HCT116 (cell line): ENCODE measurements around the gene SPATA16. TPM values are rescaled to one million over a fixed set of nuclear protein-coding genes. Genes with fewer than 3 reads are reported as not detected.

Source experiments
- ATAC-seq: fragments of 200-7000 bp; cut with Tn5 transposase; 2 replicates; pipeline ENCODE4 v1.9.1; 2020; ENCODE audit warnings: mild to moderate bottlenecking, moderate library complexity
- BruUV-seq: library from RNA; stranded (reverse); fragments of 400-500 nt; replicated peaks from 2 replicates; lab custom pipeline; 2021; lab: Mats Ljungman, UMichigan
- CTCF ChIA-PET: fragments of 300-600 bp; sonication (Branson Sonifier 250); formaldehyde crosslinking; loops from one replicate; lab custom pipeline; 2021; ENCODE audit warnings: antibody characterized with exemption; lab: Charles Lee
- POLR2A ChIA-PET: fragments of 300-600, 350-600 bp; sonication (Branson Sonifier 250); formaldehyde crosslinking; loops from one replicate; lab custom pipeline; 2021; ENCODE audit warnings: antibody characterized with exemption; lab: Charles Lee
- RAD21 ChIA-PET, 2 experiments: fragments of 300-600 bp; sonication (Branson Sonifier 250); formaldehyde crosslinking; loops; one replicate each; lab custom pipeline; 2023; ENCODE audit warnings: low total read pairs in 2 of 2; ENCODE audit not compliant: uncharacterized antibody in 2 of 2, unreplicated experiment in 2 of 2, low non-redundant PET in 1 of 2; lab: Charles Lee
- DNase-seq: peaks from one replicate; pipeline ENCODE4 v3.0.0-alpha.2; 2010; ENCODE audit warnings: low read depth, low spot score
- H2AFZ ChIP-seq: fragments of 200-600 bp; shearing (Covaris generic), sonication (generic); 2 replicates; pipeline ENCODE4 v1.6.1; 2017; ENCODE audit warnings: low read depth, mixed run types, mixed read lengths, antibody characterized with exemption, low read length; ENCODE audit not compliant: poor library complexity, severe bottlenecking
- H3K27ac ChIP-seq: 2 replicates; pipeline ENCODE4 v1.5.1; 2012; ENCODE audit warnings: low read depth, low read length
- H3K27me3 ChIP-seq: fragments of 200-600 bp; sonication (generic); 2 replicates; pipeline ENCODE4 v1.6.1; 2016; ENCODE audit warnings: mixed run types, low read length, mixed read lengths; ENCODE audit not compliant: insufficient read depth
- H3K36me3 ChIP-seq, 2 experiments: fragments of 200-500 bp in 1 of 2; fragments of 200-600 bp in 1 of 2; sonication (Bioruptor generic) in 1 of 2; sonication (generic) in 1 of 2; 2 replicates each; pipeline versions ENCODE4 v1.5.1 to v1.6.1; 2014 to 2016; ENCODE audit warnings: low read length in 2 of 2, inconsistent platforms in 1 of 2, mixed read lengths in 1 of 2, mixed run types in 1 of 2; ENCODE audit not compliant: insufficient read depth in 2 of 2, control insufficient read depth in 1 of 2
- H3K4me1 ChIP-seq, 2 experiments: fragments of 200-600 bp in 1 of 2; sonication (generic) in 1 of 2; 2 replicates each; pipeline versions ENCODE4 v1.5.1 to v1.6.1; 2012 to 2017; ENCODE audit warnings: low read length in 2 of 2, inconsistent platforms in 1 of 2, mild to moderate bottlenecking in 1 of 2, mixed read lengths in 1 of 2, mixed run types in 1 of 2, moderate library complexity in 1 of 2; ENCODE audit not compliant: insufficient read depth in 2 of 2, control insufficient read depth in 1 of 2
- H3K4me2 ChIP-seq: fragments of 200-600 bp; sonication (generic); 2 replicates; pipeline ENCODE4 v1.6.1; 2017; ENCODE audit warnings: mixed run types, low read length, mixed read lengths
- H3K4me3 ChIP-seq, 2 experiments: fragments of 200-600 bp in 1 of 2; sonication (generic) in 1 of 2; replicated peaks in 1 of 2; 2 replicates each; pipeline ENCODE4 v1.5.1; 2011 to 2016; ENCODE audit warnings: low read length in 2 of 2, control low read depth in 1 of 2, low read depth in 1 of 2, mild to moderate bottlenecking in 1 of 2, mixed read lengths in 1 of 2, mixed run types in 1 of 2
- H3K79me2 ChIP-seq: fragments of 200-600 bp; sonication (generic); 2 replicates; pipeline ENCODE4 v1.6.1; 2017; ENCODE audit warnings: mild to moderate bottlenecking, mixed run types, low read length, moderate library complexity, mixed read lengths; ENCODE audit not compliant: insufficient read depth
- H3K9ac ChIP-seq: fragments of 200-600 bp; sonication (generic); 2 replicates; pipeline ENCODE4 v1.6.1; 2016; ENCODE audit warnings: low read length, mixed read lengths
- H3K9me2 ChIP-seq: fragments of 200-600 bp; sonication (generic), shearing (Covaris generic); 2 replicates; pipeline ENCODE4 v1.6.1; 2017; ENCODE audit warnings: mixed run types, mild to moderate bottlenecking, moderate library complexity; ENCODE audit not compliant: insufficient read depth
- H3K9me3 ChIP-seq, 2 experiments: fragments of 200-500 bp in 1 of 2; fragments of 200-600 bp in 1 of 2; sonication (Bioruptor generic) in 1 of 2; sonication (generic) in 1 of 2; 2 replicates each; pipeline ENCODE4 v1.6.1; 2014 to 2017; ENCODE audit warnings: low read length in 2 of 2, mixed read lengths in 2 of 2, inconsistent platforms in 1 of 2, low read depth in 1 of 2, mild to moderate bottlenecking in 1 of 2, mixed run types in 1 of 2, moderate library complexity in 1 of 2; ENCODE audit not compliant: control insufficient read depth in 1 of 2, insufficient read depth in 1 of 2
- H4K20me1 ChIP-seq: fragments of 200-600 bp; sonication (generic), shearing (Covaris generic); 2 replicates; pipeline ENCODE4 v1.6.1; 2017; ENCODE audit warnings: mixed run types, mild to moderate bottlenecking, moderate library complexity; ENCODE audit not compliant: insufficient read depth
- CEBPB ChIP-seq: IDR thresholded peaks from 2 replicates; pipeline ENCODE4 v1.6.1; 2012; ENCODE audit warnings: low read depth
- CTCF ChIP-seq, 3 experiments: fragments of 200-600 bp in 1 of 3; sonication (generic) in 1 of 3; IDR thresholded peaks in 2 of 3; conservative IDR thresholded peaks in 1 of 3; 2 replicates each; pipeline ENCODE4 v1.5.1; 2012 to 2017; ENCODE audit warnings: low read depth in 2 of 3, low read length in 2 of 3, antibody characterized with exemption in 1 of 3, borderline replicate concordance in 1 of 3, control low read depth in 1 of 3, mild to moderate bottlenecking in 1 of 3, mixed read lengths in 1 of 3, mixed run types in 1 of 3, moderate library complexity in 1 of 3; ENCODE audit not compliant: insufficient read depth in 1 of 3
- ELF1 ChIP-seq: IDR thresholded peaks from 2 replicates; pipeline ENCODE4 v1.6.1; 2012; ENCODE audit warnings: low read depth, borderline replicate concordance
- EZH2 ChIP-seq: fragments of 200-600 bp; sonication (generic); IDR thresholded peaks from 2 replicates; pipeline ENCODE4 v1.6.1; 2017; ENCODE audit warnings: antibody characterized with exemption, mixed run types
- EZH2phosphoT487 ChIP-seq: fragments of 200-600 bp; IDR thresholded peaks from 2 replicates; pipeline ENCODE4 v1.6.1; 2018; ENCODE audit warnings: antibody characterized with exemption, borderline replicate concordance
- FOSL1 ChIP-seq: IDR thresholded peaks from 2 replicates; pipeline ENCODE4 v1.6.1; 2012; ENCODE audit warnings: low read depth
- JUND ChIP-seq: IDR thresholded peaks from 2 replicates; pipeline ENCODE4 v1.6.1; 2012
- POLR2AphosphoS5 ChIP-seq: IDR thresholded peaks from 2 replicates; pipeline ENCODE4 v1.6.1; 2011; ENCODE audit warnings: mild to moderate bottlenecking, low read depth, low read length, moderate library complexity
- RAD21 ChIP-seq: IDR thresholded peaks from 2 replicates; pipeline ENCODE4 v1.6.1; 2012; ENCODE audit warnings: low read depth, mild to moderate bottlenecking
- REST ChIP-seq: IDR thresholded peaks from 2 replicates; pipeline ENCODE4 v1.6.1; 2012; ENCODE audit warnings: low read depth
- SRF ChIP-seq: IDR thresholded peaks from 2 replicates; pipeline ENCODE4 v1.6.1; 2012; ENCODE audit warnings: low read depth
- TCF7L2 ChIP-seq: IDR thresholded peaks from 2 replicates; pipeline ENCODE4 v1.7.0; 2011; ENCODE audit warnings: borderline replicate concordance, inconsistent platforms; ENCODE audit not compliant: insufficient read depth, insufficient read length; ENCODE audit errors: extremely low read depth
- YY1 ChIP-seq: IDR thresholded peaks from 2 replicates; pipeline ENCODE4 v1.6.1; 2011; ENCODE audit warnings: low read length, low read depth, moderate library complexity, mild to moderate bottlenecking; ENCODE audit not compliant: insufficient replicate concordance; ENCODE audit errors: extremely low read depth
- ZNF274 ChIP-seq: fragments of 200-500 bp; sonication (Bioruptor generic); IDR thresholded peaks from 2 replicates; pipeline ENCODE4 v1.6.1; 2014; ENCODE audit warnings: mild to moderate bottlenecking, low read depth, low read length, inconsistent platforms
- intact Hi-C: fragments of 100-400 bp; cut with micrococcal nuclease; formaldehyde crosslinking; loops from 2 replicates; pipeline ENCODE4 v1.10.0; 2022
- total RNA-seq: library from RNA; stranded (reverse); gene quantifications from one replicate; pipeline ENCODE4 v1.2.1, GENCODE V29; 2021; ENCODE audit not compliant: unreplicated experiment

SPATA16 gene
- total RNA-seq, 1 experiment from 2014 or later = not detected

DNA sequence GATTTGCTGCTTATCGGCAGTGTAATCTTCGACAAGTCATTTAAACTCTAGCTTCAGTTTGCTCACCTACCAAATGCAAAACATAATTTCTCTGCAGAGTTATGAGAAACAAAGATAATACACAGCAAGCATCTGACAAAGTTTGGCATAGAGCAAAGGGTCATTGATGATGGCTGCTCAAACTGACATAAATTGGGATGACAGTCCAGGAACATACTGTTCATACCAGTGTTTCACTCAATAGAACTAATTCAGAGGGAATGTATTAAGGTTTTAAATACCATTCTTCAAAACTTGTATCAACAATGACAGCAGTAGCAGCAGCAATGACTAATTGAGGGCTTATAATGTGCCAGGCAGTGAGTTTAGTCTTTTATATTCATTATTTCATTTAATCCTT lies 137.6 kb downstream of the SPATA16 start:
- intact Hi-C loops = no loop called here
- Histone ChIP-seq H3K36me3 (no peaks in the 10 kb centered on the region), H3K79me2 (no peaks in the 10 kb centered on the region), H3K9ac (no peak overlapping the region), H4K20me1 (no peaks in the 10 kb centered on the region), H3K27me3 (no peaks in the 10 kb centered on the region), H3K4me1 (no peaks in the 10 kb centered on the region), H3K27ac (no peak overlapping the region), H3K9me3 (no peaks in the 10 kb centered on the region), H3K4me2 (no peak overlapping the region), H3K4me3 (no peak overlapping the region), H2AFZ (no peak overlapping the region), H3K9me2 (no peaks in the 10 kb centered on the region)
- no peak for TF ChIP-seq TCF7L2
- TF ChIP-seq SRF = no peak
- no peak for TF ChIP-seq RAD21
- TF ChIP-seq CTCF (IDR thresholded peaks at IDR 0.05 in 2 of 3, conservative IDR thresholded peaks at IDR 0.05 in 1 of 3; ENCODE audit: borderline replicate concordance in 1 of 3, insufficient read depth in 1 of 3, low read depth in 2 of 3, low read length in 2 of 3) = no peak
- no peak for TF ChIP-seq FOSL1
- no peak for TF ChIP-seq ELF1
- TF ChIP-seq ZNF274 = no peak
- no peak for TF ChIP-seq CEBPB
- no peak for TF ChIP-seq POLR2AphosphoS5
- no peak for TF ChIP-seq EZH2
- TF ChIP-seq REST = no peak
- TF ChIP-seq EZH2phosphoT487 = no peak
- TF ChIP-seq YY1 = no peak
- TF ChIP-seq JUND = no peak
- DNase-seq (no peak), ATAC-seq (no peak)
- ChIA-PET RAD21 (no interaction called here), CTCF (no interaction called here), POLR2A (no interaction called here)
- BruUV-seq = no TSS peak
